IPS-15b (cell line): Measurements from ENCODE around the gene FGF14.
"Not testable (repeated sequence)": the region's sequence is repeated elsewhere in the genome, so short reads cannot be mapped to it uniquely, and the experiment has no call there.

Source experiments
- H3K27me3 ChIP-seq: one replicate; pipeline ENCODE4 v1.6.1; 2013; ENCODE audit warnings: low read length; ENCODE audit not compliant: control insufficient read depth, insufficient read depth
- H3K36me3 ChIP-seq: one replicate; pipeline ENCODE4 v1.6.1; 2013; ENCODE audit warnings: low read length; ENCODE audit not compliant: control insufficient read depth, insufficient read depth
- H3K4me1 ChIP-seq: one replicate; pipeline ENCODE4 v1.6.1; 2013; ENCODE audit warnings: mild to moderate bottlenecking, low read length; ENCODE audit not compliant: control insufficient read depth, insufficient read depth
- H3K4me3 ChIP-seq: one replicate; pipeline ENCODE4 v1.5.1; 2013; ENCODE audit warnings: low read depth, low read length
- H3K9ac ChIP-seq: one replicate; pipeline ENCODE4 v1.6.1; 2013; ENCODE audit warnings: low read depth, mild to moderate bottlenecking, low read length
- H3K9me3 ChIP-seq: one replicate; pipeline ENCODE4 v1.6.1; 2013; ENCODE audit warnings: mild to moderate bottlenecking, low read length; ENCODE audit not compliant: control insufficient read depth, insufficient read depth

The FGF14 gene

DNA sequence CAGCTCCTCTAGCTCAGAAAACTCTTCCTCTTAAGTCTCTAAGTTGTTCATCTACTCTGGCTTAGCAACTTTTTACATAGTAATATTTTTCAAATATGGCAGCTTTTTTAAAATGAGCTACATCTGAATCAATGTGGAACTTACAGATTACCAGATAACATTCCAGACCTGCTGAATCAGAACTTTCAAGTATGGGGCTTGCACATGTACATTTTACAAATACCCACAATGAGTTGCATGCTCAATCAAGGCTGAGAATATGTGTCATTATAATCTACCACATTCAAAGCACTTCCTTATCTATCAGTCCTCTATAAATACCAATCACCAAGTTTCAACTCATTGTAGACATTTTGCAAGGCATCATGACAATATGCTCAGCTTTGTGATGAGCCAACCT is 383.1 kb downstream of the FGF14 start:
- no peaks in the 10 kb centered on the region for H3K27me3 ChIP-seq
- no peak overlapping the region for H3K4me3 ChIP-seq
- H3K36me3 ChIP-seq = no peaks in the 10 kb centered on the region
- no peaks in the 10 kb centered on the region for H3K4me1 ChIP-seq
- H3K9me3 ChIP-seq = no peaks in the 10 kb centered on the region
- no peak overlapping the region for H3K9ac ChIP-seq

DNA sequence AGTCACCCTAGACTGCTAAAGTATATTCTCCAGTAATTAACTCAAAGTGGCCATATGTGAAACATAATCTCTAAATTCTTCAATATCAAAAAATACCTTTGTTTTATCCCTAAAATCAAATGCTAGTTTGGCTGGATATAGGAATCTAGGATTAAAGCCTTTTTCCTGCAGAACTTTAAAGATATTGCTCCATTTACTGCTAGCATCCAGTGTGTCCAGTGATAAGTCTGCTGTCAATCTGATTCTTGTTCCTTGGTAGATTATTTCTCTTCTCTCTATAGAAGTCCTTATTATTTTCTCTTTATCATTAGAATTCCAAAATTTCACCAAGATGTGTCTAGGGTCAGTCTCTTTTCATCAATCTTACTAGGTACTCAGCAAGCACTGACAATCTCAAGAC is 384.6 kb downstream of the FGF14 start:
- no peak overlapping the region for H3K9ac ChIP-seq
- H3K9me3 ChIP-seq = no peaks in the 10 kb centered on the region
- no peaks in the 10 kb centered on the region for H3K27me3 ChIP-seq
- no peaks in the 10 kb centered on the region for H3K36me3 ChIP-seq
- H3K4me1 ChIP-seq = no peaks in the 10 kb centered on the region
- no peak overlapping the region for H3K4me3 ChIP-seq

DNA sequence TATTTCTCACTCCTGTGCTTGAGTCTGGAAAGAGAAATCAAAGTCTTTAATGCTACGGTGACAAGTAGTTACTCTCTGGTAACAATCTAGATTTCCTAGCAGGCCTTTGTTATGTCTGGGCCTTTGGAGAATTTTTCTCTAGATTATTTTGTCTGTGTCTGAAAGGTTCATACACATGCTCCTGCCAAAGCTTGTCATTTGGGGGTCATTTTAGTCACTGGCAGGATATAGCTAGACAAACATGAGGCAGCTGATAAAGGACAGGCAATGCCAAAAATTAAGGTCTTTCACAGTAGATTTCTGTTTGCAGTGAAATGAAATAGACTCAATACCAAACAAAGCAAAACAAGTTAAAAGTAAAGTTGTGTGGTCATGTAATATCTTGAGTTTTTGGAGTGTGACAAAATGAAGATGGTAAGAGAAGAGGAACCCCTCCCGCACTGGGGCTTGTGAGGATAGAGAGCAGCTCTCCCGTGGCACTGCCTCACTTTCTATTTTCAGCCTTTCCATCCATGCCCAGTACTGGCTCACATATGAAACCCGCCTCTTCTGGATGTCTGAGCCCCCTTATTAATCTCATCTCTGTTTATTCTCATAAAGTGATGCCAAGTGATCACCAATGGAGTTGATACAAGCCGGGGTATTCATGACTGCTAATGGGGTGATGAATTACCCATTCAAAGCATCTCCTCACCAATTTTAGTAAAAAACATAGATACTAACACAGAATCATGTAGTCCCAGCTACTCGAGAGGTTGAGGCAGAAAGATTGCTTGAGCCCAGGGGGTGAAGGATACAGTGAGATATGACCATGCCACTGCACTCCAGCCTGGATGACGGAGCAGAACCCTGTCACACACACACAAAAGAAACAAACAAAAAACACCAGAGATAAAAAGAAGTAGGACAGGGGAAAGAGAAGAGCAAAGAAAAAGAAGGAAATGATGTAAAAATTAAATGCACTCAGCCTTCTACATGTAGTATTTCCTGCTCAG is 389.3 kb downstream of the FGF14 start:
- Histone ChIP-seq H3K9ac (no peak overlapping the region), H3K4me1 (no peaks in the 10 kb centered on the region), H3K4me3 (no peak overlapping the region), H3K27me3 (no peaks in the 10 kb centered on the region), H3K9me3 (no peaks in the 10 kb centered on the region), H3K36me3 (no peaks in the 10 kb centered on the region)

DNA sequence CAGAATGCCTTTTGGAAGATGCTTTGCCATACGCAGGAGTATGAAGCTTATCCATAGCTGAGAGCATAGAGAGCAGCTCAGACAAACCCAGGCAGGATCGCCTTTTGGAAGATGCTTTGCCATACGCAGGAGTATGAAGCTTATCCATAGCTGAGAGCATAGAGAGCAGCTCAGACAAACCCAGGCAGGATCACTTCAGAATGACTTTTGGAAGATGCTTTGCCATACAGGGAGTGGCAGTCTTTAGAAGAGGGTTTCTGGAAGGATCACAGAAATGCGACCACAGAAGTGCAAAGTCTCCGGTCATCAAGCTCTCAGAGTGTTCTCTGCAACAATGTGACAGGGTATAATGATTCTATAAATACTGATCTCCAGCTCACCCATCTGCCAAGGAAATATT is 390.4 kb downstream of the FGF14 start:
- not testable (repeated sequence) for H3K9ac ChIP-seq, H3K4me3 ChIP-seq, H3K9me3 ChIP-seq, H3K4me1 ChIP-seq, H3K36me3 ChIP-seq, H3K27me3 ChIP-seq

DNA sequence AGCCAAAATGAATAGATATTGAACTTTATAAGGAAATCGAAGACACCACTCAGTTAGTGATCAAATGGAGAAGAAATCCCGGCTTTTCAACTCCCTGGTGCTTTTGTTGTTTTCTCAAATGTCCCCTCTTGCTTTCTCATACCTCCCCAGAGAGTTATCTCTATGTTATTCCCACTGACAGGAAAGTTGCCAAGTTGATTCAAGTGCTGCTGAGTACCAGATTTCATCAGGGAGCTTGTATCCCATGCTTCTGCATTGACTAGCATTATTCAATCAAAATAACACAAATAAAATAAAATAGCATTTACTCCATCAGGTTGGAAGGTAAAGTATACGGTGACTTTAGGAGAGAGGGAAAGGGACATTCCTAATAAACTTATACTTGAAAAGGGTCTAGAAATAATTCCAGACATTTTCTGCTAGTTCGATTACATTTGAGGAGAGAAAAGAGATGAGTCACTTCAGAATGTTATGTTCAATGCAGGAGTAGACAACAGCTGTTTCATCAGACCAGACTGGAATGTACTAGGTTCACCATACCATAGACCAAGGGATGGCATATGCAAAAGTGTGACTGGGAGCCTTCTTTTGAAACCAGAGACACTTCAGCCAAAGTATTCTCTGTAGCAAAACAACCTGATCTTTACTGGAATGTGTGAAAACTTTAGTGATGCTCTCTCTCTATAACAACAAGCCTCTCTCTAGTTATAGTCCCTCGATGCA is 397.8 kb downstream of the FGF14 start:
- Histone ChIP-seq H3K4me3 (no peak overlapping the region), H3K9me3 (no peaks in the 10 kb centered on the region), H3K9ac (no peak overlapping the region), H3K36me3 (no peaks in the 10 kb centered on the region), H3K4me1 (no peaks in the 10 kb centered on the region), H3K27me3 (no peaks in the 10 kb centered on the region)

DNA sequence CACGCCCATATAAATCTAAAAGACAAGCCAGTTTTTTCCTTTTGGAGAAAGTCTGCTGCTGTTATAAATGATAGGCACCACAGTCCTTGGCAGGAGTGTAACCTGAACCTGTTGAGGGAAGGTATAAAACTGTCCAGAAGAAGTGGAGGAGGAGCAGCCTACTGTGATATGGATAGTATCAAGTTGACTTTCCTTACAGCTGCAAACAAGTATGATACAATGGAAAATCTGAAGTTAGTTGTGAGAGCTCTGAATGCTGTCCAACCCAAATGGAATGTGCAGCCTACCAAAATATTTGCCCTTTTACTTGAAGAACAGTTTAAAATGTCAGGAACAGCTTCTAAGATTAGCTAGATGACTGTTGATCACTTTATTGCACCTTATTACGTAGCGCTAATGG is 399.6 kb downstream of the FGF14 start:
- no peaks in the 10 kb centered on the region for H3K9me3 ChIP-seq
- no peaks in the 10 kb centered on the region for H3K4me1 ChIP-seq
- no peaks in the 10 kb centered on the region for H3K27me3 ChIP-seq
- no peak overlapping the region for H3K9ac ChIP-seq
- no peaks in the 10 kb centered on the region for H3K36me3 ChIP-seq
- no peak overlapping the region for H3K4me3 ChIP-seq

DNA sequence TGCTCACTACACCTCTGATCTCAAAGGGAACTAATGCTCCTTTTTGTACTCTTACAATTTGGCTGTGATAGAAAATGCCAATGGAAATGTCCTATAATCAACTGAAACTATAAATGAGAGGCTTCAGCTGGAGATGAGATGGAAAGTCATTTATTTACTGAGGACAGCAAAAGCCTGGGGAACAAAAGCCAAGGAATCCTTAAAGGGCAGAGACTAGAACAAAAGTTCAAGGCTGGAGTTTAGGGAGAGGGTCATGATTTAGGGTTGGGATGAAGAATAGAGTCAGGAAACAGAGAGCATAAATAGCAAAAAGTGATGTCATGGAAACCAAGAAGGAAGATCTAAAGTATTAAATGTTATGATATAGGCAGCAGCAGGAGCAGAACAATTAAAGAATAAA is 401.1 kb downstream of the FGF14 start:
- Histone ChIP-seq H3K9me3 (no peaks in the 10 kb centered on the region), H3K4me1 (no peaks in the 10 kb centered on the region), H3K27me3 (no peaks in the 10 kb centered on the region), H3K36me3 (no peaks in the 10 kb centered on the region), H3K4me3 (no peak overlapping the region), H3K9ac (no peak overlapping the region)

DNA sequence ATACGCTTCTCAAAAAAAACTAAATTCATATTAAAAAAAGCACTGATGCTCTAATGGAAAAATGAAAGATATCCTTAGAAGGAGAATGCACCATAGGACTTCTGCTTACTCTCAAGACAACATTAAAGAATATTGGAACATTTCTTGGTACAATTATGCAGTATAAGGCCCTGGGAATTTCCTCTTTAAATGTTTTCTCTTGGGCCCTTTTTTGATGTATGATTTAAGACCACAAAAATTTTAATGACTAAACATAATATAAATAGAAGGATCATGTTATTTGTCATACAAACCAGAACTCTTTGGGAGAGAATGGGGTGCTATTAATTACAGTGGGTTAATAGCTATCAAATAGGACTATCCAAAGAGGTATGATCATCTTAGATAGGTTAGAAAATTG is 403.7 kb downstream of the FGF14 start:
- Histone ChIP-seq H3K27me3 (no peaks in the 10 kb centered on the region), H3K4me3 (no peak overlapping the region), H3K9me3 (no peaks in the 10 kb centered on the region), H3K36me3 (no peaks in the 10 kb centered on the region), H3K9ac (no peak overlapping the region), H3K4me1 (no peaks in the 10 kb centered on the region)

DNA sequence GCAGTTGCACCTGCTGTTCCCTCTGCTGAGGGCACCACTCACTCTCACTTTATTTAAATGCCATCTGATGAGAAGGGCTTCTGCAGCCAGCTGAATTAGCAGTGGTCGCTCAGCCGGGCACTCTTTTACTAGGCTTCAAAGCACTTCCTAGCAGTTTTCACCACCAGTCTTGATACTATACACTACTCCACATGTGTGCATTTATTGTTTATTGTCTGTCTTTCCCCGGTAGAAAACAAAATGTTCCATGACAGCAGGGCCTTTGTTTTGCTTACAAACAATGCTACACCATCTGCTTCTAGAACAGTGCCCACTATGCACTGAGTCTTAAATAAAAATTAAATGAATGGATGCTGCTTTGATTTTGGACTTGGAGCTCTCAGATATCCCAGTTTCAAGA is 404.9 kb downstream of the FGF14 start:
- H3K27me3 ChIP-seq = no peaks in the 10 kb centered on the region
- no peaks in the 10 kb centered on the region for H3K9me3 ChIP-seq
- no peaks in the 10 kb centered on the region for H3K4me1 ChIP-seq
- H3K4me3 ChIP-seq = no peak overlapping the region
- H3K36me3 ChIP-seq = no peaks in the 10 kb centered on the region
- no peak overlapping the region for H3K9ac ChIP-seq

DNA sequence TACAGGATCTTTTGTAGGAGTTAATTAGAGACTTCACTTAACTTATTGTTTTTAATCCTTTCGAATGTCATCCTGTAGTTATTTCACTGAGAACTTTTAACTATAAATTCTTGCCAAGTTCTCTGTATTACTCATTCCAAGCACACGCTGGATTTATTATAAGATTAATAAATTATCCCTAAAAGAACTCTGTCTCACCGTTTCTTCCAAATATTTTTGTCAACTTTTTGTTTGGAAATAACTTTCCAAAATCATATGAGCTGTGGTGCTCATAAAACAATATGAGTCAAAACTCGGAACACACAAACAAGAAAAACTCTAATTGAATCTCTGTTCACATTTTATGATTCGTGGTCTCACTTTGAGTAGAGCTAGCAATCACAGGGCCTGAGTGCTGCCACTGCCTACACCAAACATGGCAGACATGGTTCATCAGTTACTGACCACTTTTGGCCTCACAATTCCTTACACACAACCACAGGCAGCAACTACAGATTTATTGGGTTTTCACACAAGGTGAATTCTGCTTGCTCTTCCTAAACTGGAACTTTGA is 412.0 kb downstream of the FGF14 start:
- no peaks in the 10 kb centered on the region for H3K4me1 ChIP-seq
- no peaks in the 10 kb centered on the region for H3K27me3 ChIP-seq
- no peaks in the 10 kb centered on the region for H3K9me3 ChIP-seq
- no peak overlapping the region for H3K4me3 ChIP-seq
- no peaks in the 10 kb centered on the region for H3K36me3 ChIP-seq
- H3K9ac ChIP-seq = no peak overlapping the region

DNA sequence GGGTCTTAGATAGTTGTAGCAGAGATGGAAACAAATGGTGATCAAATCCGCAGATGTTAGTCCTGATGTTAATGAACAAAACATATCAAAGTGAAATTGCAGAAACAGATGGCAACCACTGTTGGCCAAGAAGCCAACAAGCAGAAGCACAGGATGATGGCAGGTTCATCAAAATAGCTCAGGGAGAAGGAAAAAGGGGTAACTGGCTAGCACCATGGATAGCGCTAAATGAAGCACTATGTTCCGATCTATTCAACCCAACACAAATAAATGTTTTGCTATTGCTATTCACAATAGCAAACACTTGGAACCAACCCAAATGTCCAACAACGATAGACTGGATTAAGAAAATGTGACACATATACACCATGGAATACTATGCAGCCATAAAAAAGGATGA is 413.7 kb downstream of the FGF14 start:
- H3K4me3 ChIP-seq = no peak overlapping the region
- H3K4me1 ChIP-seq = no peaks in the 10 kb centered on the region
- H3K9me3 ChIP-seq = no peaks in the 10 kb centered on the region
- H3K27me3 ChIP-seq = no peaks in the 10 kb centered on the region
- no peaks in the 10 kb centered on the region for H3K36me3 ChIP-seq
- H3K9ac ChIP-seq = no peak overlapping the region

DNA sequence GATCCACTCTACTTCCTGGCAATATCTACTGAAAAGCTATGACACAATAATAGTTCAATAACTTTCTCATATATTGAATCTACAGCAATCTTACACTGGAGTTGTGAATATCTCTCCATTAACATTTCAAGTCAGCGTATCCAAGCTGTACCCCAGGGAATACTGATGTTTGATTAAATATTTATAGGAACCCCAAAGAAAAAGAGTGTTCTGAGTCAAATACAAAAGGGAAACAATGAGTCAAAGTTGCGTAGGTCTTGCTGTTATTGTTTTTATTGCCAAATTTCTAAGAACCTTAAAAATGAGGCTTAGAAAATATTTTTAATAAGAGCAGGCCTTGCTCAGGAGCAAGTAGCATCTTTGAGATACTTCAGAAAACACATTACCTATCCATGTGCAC is 415.5 kb downstream of the FGF14 start:
- H3K9me3 ChIP-seq = no peaks in the 10 kb centered on the region
- no peaks in the 10 kb centered on the region for H3K36me3 ChIP-seq
- no peaks in the 10 kb centered on the region for H3K4me1 ChIP-seq
- no peak overlapping the region for H3K9ac ChIP-seq
- no peak overlapping the region for H3K4me3 ChIP-seq
- H3K27me3 ChIP-seq = no peaks in the 10 kb centered on the region
